Activated CD8-positive, alpha-beta T cell treated with anti-CD3 and anti-CD28 coated beads for 36 hours (primary cell): ENCODE results near the gene YTHDF1. TPM values are rescaled to one million over a fixed set of nuclear protein-coding genes. Genes with fewer than 3 reads are reported as not detected.

Experiments
- ATAC-seq: fragments of 200-7000 bp; cut with Tn5 transposase; one replicate; pipeline ENCODE4 v1.10.0; 2021; ENCODE audit warnings: mild to moderate bottlenecking, moderate library complexity
- CTCF ChIA-PET: fragments of 350-600 bp; sonication (Branson Sonifier 250); formaldehyde crosslinking; loops from one replicate; lab custom pipeline; 2021; ENCODE audit warnings: antibody characterized with exemption; lab: Charles Lee
- POLR2A ChIA-PET: fragments of 350-600 bp; sonication (Branson Sonifier 250); formaldehyde crosslinking; loops from one replicate; lab custom pipeline; 2021; ENCODE audit warnings: antibody characterized with exemption; lab: Charles Lee
- DNase-seq: peaks from one replicate; pipeline ENCODE4 v3.0.0-alpha.2; 2020
- H3K27ac Mint-ChIP-seq: one replicate; pipeline ENCODE4 v1.8.0; 2021; ENCODE audit warnings: mild to moderate bottlenecking, mixed read lengths
- H3K27me3 Mint-ChIP-seq: one replicate; pipeline ENCODE4 v1.8.0; 2021; ENCODE audit warnings: mixed read lengths
- H3K36me3 Mint-ChIP-seq: one replicate; pipeline ENCODE4 v1.8.0; 2021; ENCODE audit warnings: low read depth, mixed read lengths
- H3K4me1 Mint-ChIP-seq: one replicate; pipeline ENCODE4 v1.8.0; 2021; ENCODE audit warnings: low read depth, mixed read lengths
- H3K4me3 Mint-ChIP-seq: one replicate; pipeline ENCODE4 v1.8.0; 2021; ENCODE audit warnings: mild to moderate bottlenecking, moderate library complexity, mixed read lengths
- H3K9me3 Mint-ChIP-seq: one replicate; pipeline ENCODE4 v1.8.0; 2021; ENCODE audit warnings: mixed read lengths
- CTCF ChIP-seq: fragments of 200-600 bp; IDR thresholded peaks from one replicate; pipeline ENCODE4 v1.8.0; 2022; ENCODE audit warnings: antibody characterized with exemption, mild to moderate bottlenecking
- intact Hi-C: fragments of 100-400 bp; cut with micrococcal nuclease; formaldehyde crosslinking; loops from one replicate; pipeline ENCODE4 v1.10.0; 2022
- total RNA-seq, 2 experiments: library from RNA; stranded (reverse); gene quantifications; one replicate each; pipeline ENCODE4 v1.2.3, GENCODE V29; 2021

The YTHDF1 gene
- total RNA-seq, 2 experiments from 2014 or later, result 31.0 TPM

GRCh38 chr20:63151554-63152321 is 64.2 kb downstream of the YTHDF1 start:
- ChIA-PET CTCF (no interaction called here), POLR2A (interaction anchor here (1.4 kb wide), 1 partner anchor 204 kb away, joined by 3 read pairs; no protein-coding TSS in a partner anchor)
- H3K27me3 Mint-ChIP-seq, result peaks cover 34% of the 10 kb centered on the region
- peaks cover 10% of the 10 kb centered on the region for H3K9me3 Mint-ChIP-seq
- H3K4me1 Mint-ChIP-seq, result no peaks in the 10 kb centered on the region
- DNase-seq (no peak), ATAC-seq (no peak)
- H3K36me3 Mint-ChIP-seq, result no peaks in the 10 kb centered on the region
- H3K4me3 Mint-ChIP-seq, result no peak overlapping the region
- no peak for TF ChIP-seq CTCF
- no peak overlapping the region for H3K27ac Mint-ChIP-seq
- intact Hi-C loops, result no loop called here

GRCh38 chr20:63150911-63151531 is 64.9 kb downstream of the YTHDF1 start:
- H3K27me3 Mint-ChIP-seq, result peaks cover 35% of the 10 kb centered on the region
- no peak for ATAC-seq
- ChIA-PET POLR2A (no interaction called here), CTCF (no interaction called here)
- TF ChIP-seq CTCF, result no peak
- no peaks in the 10 kb centered on the region for H3K36me3 Mint-ChIP-seq
- no peaks in the 10 kb centered on the region for H3K4me1 Mint-ChIP-seq
- DNase-seq, result no peak
- H3K9me3 Mint-ChIP-seq, result peaks cover 10% of the 10 kb centered on the region
- H3K27ac Mint-ChIP-seq, result no peak overlapping the region
- intact Hi-C loops, result no loop called here
- H3K4me3 Mint-ChIP-seq, result no peak overlapping the region

GRCh38 chr20:63150391-63150898 is 65.5 kb downstream of the YTHDF1 start:
- no peak overlapping the region for H3K27ac Mint-ChIP-seq
- no peaks in the 10 kb centered on the region for H3K36me3 Mint-ChIP-seq
- no peaks in the 10 kb centered on the region for H3K4me1 Mint-ChIP-seq
- CTCF ChIA-PET, result no interaction called here
- intact Hi-C loops, result no loop called here
- no peak for DNase-seq
- H3K9me3 Mint-ChIP-seq, result peaks cover 10% of the 10 kb centered on the region
- POLR2A ChIA-PET, result interaction anchor here (1.5 kb wide), 1 partner anchor 23 kb away, joined by 3 read pairs; no protein-coding TSS in a partner anchor
- peaks cover 40% of the 10 kb centered on the region for H3K27me3 Mint-ChIP-seq
- no peak for ATAC-seq
- TF ChIP-seq CTCF, result no peak
- no peak overlapping the region for H3K4me3 Mint-ChIP-seq

GRCh38 chr20:63149531-63150192 is 66.3 kb downstream of the YTHDF1 start:
- CTCF ChIA-PET, result interaction anchor here (1.0 kb wide), 1 partner anchor 47 kb away, joined by 4 read pairs; no protein-coding TSS in a partner anchor
- H3K9me3 Mint-ChIP-seq, result peaks cover 10% of the 10 kb centered on the region
- no peak for TF ChIP-seq CTCF
- H3K27ac Mint-ChIP-seq, result no peak overlapping the region
- no peaks in the 10 kb centered on the region for H3K4me1 Mint-ChIP-seq
- H3K27me3 Mint-ChIP-seq, result peaks cover 42% of the 10 kb centered on the region
- intact Hi-C loops, result no loop called here
- POLR2A ChIA-PET, result interaction anchor here (0.6 to 1.5 kb wide), 2 partner anchors 22 to 47 kb away, joined by 3 read pairs; no protein-coding TSS in a partner anchor
- no peaks in the 10 kb centered on the region for H3K36me3 Mint-ChIP-seq
- no peak for DNase-seq
- H3K4me3 Mint-ChIP-seq, result no peak overlapping the region
- no peak for ATAC-seq
